ENCODE data around the gene IL12B.
"Not testable (repeated sequence)": the region's sequence is repeated elsewhere in the genome, so short reads cannot be mapped to it uniquely, and the experiment has no call there.

The IL12B gene

GRCh38 chr5:159333545-159333925, 3.2 kb upstream of the IL12B start:
- no peak for DNase-seq

- peak in 1 of 56 donors; percentile 23 for DNase-seq
These were observed 2.7 kb upstream of the IL12B start for GRCh38 chr5:159332800-159333544.

GRCh38 chr5:159331093-159331973, 1.0 kb upstream of the IL12B start:
- peak in 25 of 56 donors; percentile 10 to 65 (median 21) for DNase-seq

- DNase-seq, result no peak
These were observed 5.3 kb downstream of the IL12B start for GRCh38 chr5:159324986-159325385.

- DNase-seq, result no peak
These were observed 6.1 kb downstream of the IL12B start for GRCh38 chr5:159324102-159324755.

DNA sequence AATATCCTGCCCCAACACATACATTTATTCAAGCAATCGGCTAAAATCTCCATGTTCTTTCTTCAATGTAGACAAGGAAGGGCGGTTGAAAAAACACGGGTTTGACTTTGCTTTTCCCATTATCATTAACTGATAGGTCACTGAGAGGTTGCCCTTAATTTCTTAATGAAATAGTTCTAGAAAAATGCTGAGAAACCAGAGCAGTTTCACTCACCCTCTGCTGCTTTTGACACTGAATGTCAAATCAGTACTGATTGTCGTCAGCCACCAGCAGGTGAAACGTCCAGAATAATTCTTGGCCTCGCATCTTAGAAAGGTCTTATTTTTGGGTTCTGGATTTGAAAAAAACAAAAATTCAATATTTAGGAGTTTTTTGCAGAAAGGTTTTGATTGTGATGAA, 8.1 kb downstream of the IL12B start:
- no peak for DNase-seq

DNA sequence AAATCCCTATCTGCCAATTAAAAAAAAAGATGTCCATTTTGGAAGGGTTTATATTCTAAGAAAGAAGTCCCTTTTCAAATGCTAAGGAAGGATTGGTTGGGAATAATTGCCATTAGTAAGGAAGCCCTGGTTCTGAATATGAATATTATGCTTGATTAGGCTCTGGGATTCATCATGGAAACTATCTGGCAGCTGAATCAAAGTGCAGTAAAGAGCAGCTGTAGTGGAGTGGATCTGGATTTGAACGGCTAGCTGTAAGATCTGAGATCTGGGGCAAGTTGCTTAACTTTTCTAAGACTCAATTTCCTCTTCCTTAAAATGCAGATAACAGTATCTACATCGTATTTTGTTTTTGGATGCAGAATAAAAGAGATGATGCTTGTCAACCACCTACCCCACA, 10.5 kb downstream of the IL12B start:
- no peak for DNase-seq

DNA sequence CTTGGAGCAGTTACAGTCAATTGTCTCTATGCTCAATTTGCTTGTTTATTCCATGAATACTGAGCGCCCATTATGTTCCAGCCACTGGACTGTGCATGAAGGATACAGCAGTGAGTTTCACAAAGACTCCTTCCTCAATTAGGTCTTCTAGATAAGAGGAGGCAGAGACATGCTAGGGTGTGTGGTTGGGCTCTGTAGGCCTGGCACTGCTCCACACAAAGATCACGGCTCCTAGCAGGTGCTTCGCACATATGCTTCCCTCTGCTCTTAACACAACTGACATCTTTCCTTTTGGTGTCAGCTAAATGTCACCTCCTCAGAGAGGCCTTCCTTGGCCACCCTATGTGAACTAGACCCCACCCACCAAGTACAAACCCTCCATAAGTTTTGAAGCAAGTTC, 10.9 kb downstream of the IL12B start:
- DNase-seq, result no peak

DNA sequence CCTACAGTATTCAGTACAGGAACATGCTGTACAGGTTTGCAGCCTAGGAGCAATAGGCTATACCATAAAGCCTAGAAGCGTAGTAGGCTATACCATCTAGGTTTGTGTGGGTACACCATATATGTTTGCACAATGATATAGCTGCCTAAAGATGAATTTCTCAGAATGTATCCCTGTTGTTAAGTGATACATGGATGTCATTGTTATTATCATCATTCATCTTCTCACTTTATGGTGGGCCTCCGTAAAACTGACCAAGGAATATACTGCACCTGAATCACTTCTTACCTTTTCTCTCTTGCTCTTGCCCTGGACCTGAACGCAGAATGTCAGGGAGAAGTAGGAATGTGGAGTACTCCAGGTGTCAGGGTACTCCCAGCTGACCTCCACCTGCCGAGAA, 11.8 kb downstream of the IL12B start:
- DNase-seq, result no peak

DNA sequence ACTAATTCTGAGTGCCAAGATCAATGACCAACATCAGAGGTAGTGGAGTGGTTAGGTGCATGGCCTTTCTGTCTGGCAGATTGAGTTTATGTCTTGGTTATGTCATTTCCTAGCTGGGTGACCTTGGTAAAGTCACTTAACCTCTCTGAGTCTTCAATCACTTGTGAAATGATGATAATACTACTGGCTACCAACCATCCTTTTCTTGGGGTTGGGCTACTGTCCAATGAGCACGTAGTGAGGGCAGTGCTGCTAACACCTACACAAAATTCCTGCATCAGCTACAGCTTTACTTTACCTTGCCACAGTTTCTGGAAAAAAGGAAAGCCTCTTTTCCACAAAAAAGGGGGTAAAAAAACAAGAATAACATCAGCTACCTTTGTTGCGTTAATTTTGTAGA, 12.4 kb downstream of the IL12B start:
- no peak for DNase-seq

GRCh38 chr5:159316519-159317383, 13.5 kb downstream of the IL12B start:
- DNase-seq, result peak in 4 of 56 donors; percentile 1 to 21 (median 18)

- DNase-seq, result no peak
These were observed 17.1 kb downstream of the IL12B start for GRCh38 chr5:159313197-159313596.

DNA sequence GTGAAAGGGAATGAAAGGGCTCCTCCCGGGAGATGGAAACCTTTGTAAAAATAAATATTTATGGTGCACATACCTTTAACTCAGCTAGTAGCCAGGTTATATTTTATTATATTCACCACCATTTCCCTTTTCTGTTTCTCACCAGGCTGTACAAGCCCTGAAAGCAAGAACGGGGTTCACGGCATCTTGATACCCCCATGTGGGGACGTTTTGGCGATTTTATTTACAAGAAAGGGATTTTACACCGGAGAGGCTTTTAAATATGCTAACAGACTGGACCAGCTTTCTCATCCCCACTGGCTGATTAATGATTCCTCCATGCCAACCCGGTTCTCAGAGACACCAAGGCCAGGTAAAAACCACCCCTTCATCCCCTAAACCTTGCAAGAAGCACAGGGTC, 19.2 kb downstream of the IL12B start:
- no peak for DNase-seq

GRCh38 chr5:159310511-159310910, 19.8 kb downstream of the IL12B start:
- peak in 4 of 56 donors; percentile 3 to 18 (median 8) for DNase-seq

- DNase-seq, result no peak
These were observed 20.4 kb downstream of the IL12B start for GRCh38 chr5:159309689-159310433.

- no peak for DNase-seq
These were observed 25.2 kb downstream of the IL12B start for GRCh38 chr5:159304961-159305595.

DNA sequence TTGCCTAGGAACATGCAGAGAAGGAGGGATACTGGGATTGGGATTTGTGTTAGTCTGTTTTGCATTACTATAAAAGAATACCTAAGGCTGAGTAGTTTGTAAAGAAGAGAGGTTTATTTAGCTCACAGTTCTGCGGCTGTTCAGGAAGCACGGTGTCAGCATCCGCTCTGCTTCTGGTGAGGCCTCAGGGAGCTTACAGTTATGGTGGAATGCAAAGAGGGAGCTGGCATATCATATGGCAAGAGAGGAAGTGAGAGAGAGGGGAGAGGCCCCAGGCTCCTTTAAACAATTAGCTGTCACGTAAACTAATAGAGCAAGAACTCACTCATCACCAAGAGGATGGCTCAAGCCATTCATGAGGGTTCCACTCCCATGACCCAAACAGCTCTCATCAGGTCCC, 27.0 kb downstream of the IL12B start:
- DNase-seq, result no peak

- not testable (repeated sequence) for DNase-seq
These were observed 28.1 kb downstream of the IL12B start for GRCh38 chr5:159301929-159302860.

GRCh38 chr5:159301466-159301865, 28.8 kb downstream of the IL12B start:
- no peak for DNase-seq

All from amygdala (tissue), 56 donors.